ENCODE results near the gene MAP3K14.
A peak's percentile ranks its signal among the peaks of the same experiment; 100 is the strongest.

MAP3K14 gene

DNA sequence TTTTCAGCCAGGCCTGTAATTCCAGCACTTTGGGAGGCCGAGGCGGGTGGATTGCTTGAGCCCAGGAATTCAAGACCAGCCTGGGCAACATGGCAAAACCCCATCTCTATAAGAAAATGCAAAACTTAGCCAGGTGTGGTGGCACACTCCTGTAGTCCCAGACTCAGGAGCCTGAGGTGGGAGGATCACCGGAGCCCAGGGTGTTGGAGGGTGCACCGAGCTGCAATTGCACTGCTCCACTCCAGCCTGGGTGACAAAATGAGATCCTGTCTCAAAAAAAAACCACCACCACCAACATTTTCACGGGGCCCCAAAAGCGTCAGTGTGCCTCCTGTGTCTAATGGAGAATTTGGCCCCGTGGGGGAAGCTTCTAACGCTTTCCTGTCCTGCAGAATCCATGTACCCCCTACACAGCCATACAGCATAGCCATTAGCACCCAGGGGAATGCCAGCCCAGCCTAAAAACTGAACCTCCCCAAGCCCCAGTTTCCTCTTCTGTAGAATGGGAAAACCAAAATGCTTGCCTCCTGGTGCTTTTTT lies 22.2 kb upstream of the MAP3K14 start:
- no peak for DNase-seq

DNA sequence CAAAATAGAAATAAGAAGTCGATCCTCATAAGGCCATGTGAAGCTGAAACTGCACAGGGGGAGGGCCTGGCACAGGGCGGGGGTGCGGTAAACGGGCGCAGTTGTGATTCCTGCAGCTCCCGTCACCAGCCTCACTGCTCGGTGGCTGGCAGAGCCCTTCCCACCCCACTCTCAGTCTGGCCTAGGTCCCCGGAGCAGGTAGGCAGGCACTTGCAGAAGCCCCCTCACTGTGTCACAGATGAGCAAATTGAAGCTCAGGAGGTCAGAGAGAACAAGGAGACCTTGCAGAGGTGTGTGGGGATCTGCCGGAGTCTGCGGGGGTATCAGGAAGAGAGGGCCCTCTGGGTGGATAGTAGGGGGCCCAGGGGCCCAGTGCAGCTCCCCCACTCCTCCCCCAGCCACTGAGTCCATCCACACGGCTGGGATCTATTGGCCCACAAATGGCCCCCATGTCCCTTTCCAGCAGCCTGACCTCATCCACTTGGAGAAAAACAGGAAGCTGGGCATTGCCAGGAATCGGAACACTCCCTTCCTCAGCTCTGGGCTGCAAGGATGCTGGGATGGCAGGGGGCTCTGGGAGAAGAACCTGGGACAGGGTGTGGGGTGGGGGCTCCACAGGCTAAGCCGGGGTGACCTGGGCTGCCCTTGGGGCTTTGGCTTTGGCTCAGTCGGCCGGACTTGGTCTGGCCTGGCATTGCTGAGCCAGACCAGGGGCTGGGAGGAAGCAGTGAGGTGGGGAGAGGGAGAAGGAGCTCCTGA lies 21.4 kb upstream of the MAP3K14 start:
- DNase-seq = no peak

DNA sequence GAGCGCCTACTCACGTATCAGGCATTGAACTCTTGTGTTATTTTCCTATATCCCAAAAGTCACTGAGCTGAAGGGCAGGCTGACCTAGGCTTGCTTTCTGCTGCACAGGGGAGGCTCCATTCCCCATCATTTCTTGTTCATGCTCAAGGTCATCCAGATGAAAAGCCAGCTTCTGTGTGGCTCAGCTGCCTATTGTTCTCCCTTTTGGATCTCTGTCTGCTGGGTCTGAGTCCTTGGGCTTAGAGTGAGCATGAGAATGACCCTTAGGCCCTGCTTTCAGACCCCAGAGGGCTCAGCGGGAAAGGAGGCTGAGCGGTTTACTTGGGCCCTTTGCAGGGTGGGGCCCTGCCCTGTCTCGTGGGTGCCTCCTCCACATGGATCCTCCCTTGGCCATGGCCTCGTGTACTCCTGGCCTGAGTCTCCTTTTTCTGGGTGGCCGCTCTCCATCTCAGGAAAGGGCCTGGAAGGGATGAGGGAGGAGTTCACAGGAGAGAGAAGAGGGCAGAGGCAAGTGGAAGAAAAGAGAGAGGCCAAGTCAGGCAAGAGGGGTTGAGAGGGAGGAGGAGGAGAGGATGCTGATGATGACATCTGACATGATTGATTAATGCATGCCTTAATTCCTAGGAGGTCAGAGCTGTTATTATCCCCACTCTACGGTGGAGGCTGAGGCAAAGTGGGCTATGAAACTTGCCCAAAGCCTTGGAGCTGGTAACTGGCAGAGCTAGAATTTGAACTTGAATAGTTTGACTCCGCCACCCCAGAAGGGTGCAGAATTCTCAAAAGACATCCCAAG lies 19.8 kb upstream of the MAP3K14 start:
- no peak for DNase-seq

DNA sequence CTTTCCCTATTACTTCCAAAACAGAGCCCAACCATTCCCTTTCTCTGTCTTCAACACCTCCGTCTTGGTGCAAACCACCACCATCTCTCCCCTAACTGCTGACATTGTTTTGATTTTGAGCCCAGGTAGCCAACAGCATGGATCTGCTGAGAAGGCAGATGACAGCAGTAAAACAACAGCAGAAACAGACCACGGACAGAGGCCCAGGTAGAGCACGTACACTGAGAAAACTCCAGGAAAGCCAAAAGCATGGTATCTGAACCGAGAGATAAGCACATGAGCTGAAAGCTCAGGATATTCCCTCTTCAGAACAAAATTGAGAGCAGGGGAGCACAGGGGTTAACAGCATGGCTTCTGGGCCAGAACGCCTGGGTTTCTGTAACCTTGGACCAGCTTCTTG lies 18.9 kb upstream of the MAP3K14 start:
- DNase-seq = no peak

DNA sequence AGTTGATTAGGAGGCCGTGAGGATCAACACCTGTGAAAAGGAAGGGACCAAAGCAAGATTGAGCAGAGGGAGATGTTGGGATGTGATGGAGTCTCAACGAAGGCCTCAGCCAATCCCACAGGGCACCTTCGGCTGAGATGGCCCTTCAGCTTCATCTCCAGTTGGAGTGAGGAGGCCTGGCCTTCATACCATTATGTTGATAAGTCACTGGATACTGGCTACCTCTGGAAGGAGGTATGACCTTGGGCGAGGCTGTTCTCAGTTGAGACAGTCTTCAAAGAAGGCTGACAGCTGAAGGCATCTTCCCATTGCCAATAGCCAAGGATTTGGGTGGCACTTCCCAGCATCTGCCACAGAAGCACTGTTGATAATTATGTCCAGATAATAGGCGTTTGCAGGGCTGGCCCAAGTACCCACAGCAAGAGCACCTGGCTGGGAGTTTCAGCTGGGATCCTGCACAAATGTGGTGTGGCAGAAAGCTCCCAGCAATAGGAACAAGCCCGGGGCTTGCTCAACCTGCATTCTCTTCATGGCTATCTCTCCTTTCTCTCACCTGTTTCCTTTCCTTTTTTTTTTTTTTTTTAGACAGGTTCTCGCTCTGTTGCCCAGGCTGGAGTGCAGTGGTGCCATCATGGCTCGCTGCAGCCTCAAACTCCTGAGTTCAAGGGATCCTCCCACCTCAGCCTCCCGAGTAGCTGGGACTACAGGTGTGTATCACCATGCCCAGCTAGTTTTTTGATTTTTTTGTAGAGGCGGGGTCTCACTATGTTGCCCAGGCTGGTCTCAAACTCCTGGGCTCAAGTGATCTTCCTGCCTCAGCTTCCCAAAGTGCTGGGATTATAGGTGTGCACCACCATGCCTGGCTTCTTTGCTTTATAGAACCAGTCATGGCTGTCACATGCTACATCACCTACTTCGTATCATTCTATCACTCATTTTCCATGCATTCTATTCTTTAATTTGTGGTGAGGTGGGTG lies 18.2 kb upstream of the MAP3K14 start:
- no peak for DNase-seq

DNA sequence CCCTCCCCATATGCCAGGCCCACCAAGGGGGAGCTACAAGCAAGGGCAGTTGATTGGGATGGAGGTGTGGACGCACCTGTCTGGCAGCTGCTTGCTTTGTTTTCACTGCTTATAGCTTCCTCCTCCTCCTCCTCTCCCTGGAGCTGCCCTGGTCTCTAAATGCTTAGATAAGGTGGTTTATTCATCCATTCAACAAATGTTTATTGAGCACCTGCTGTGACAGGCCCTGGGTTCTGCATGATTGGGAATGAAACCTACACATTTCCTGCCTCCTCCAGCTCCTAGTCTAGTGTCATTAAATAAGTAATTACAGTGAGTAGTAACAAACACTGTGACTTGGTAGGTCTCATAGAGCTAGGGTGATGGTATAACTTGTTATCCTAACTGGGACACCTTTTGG lies 17.4 kb upstream of the MAP3K14 start:
- no peak for DNase-seq

DNA sequence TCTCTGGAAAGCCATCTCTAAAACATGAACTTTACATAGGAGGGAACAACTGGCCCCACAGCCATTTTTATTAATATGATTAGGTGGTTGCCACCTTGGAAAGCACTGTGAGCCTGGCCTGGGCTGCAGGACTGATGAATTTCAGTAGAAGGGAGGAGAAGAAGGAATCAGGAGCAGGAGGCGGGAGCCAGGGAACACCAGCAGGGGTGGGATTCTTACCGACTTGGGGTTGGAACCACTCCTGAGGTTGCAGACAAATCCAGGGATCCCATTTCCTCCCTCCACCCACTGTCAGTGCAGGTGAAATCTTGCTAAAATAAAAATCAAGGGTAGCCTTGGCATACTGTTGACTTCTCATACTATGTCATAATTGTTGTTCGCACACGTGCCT lies 16.9 kb upstream of the MAP3K14 start:
- no peak for DNase-seq

DNA sequence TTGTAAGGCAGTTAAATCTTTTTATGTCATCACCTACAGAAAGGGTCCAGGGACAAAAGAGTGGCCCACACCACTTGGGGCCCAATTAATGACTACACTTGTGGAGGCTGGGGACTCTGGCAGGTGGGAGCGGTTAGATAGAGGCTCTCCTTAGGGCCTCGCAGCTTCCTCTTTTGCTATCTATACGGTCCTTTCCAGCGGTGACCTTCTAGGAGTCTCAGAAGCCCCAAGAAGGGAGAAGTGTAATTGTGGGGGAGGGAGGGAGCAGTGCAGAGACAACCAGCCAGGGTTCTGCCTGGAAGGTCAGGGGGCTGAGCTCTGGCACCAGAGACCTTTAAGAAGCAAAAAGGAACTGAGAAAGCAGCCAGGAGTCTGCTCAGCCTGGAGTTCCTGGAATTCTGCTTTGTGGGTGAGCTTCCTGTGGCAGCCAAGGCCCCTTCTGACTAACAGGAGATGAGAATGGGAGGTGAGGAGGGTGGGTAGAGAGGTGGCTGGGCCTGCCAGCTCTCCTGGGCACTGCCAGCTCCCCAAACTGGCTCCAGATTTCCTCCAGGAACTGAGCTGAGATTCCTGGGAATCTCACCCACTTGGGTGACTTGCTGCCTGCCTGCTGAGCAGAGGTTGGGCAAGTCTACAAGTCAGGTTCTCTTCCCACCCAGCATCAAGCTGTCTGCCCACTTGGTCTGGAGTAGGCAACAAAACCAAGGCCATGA lies 16.3 kb upstream of the MAP3K14 start:
- DNase-seq = no peak

DNA sequence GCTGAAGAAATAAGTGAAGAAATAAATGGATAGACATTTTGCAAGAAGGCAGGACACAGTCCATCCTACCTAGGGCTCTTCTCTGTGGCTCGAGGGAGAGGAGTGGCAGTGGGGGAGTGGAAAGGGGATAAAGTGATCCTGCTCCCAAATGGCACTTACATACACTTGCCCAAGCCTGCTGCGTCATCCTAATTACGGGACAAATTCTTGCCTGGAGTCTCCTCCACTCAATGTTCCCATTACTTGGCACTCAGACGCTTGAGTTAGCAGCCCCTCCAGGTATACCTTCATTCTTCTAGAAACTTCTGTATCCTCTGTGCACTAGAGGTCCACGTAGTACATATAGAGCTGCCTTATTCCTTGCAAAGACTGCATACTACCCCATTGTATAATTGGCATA lies 15.7 kb upstream of the MAP3K14 start:
- no peak for DNase-seq

DNA sequence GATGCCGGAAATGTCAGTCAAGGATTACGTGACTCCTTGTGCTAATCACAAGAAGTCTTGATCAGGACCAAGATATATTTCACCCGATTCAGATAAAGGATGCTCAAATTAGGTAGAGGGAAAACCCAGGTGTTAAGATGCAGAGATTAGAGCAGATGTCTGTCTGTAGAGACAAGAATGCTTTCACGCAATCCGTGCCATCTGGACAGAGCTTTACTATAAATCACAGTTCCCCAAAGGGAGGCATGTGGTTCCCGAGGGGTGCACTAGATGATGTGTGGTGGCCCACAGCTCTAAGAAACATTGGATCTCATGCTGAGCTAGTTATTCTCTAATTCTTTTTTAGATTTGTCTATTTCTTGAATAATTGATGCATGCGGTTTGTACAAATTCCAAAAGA lies 9.8 kb upstream of the MAP3K14 start:
- DNase-seq = no peak

DNA sequence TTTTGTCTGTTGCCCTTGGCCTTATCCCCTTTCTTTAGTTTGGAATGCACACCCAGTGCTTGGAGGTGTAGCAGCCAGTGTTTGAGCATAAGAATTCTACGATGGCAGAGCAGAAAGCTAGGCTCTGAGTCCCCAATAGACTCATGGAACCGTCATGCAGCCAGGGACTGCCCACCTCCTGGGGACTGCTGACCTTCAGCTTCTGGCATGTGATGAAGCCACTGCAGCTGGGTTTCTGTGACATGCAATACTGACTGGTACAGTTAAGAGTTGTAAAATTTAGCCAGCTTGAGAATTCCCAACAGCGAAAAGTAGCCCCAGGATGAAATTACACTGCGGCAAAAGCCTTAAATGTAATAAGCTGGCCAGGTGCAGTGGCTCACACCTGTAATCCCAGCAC lies 9.0 kb upstream of the MAP3K14 start:
- no peak for DNase-seq

DNA sequence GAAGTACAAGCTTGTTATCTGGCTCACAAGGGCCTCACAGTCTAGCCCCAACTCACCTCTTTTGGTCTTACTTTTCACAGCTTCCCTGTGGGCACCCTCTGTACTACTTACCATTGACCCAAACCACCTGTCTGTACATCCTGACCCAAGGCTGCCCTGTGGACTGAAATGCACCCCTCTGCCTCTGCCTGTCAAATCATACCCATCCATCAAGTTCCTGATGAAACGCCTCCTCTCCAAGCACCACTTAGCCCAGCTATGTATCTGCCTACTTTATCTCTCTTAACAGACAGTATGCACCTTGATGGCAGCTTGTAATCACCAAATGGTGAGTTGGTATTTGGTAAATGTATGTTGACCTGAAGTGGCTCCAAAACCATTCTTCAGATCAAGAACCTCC lies 7.5 kb upstream of the MAP3K14 start:
- no peak for DNase-seq

DNA sequence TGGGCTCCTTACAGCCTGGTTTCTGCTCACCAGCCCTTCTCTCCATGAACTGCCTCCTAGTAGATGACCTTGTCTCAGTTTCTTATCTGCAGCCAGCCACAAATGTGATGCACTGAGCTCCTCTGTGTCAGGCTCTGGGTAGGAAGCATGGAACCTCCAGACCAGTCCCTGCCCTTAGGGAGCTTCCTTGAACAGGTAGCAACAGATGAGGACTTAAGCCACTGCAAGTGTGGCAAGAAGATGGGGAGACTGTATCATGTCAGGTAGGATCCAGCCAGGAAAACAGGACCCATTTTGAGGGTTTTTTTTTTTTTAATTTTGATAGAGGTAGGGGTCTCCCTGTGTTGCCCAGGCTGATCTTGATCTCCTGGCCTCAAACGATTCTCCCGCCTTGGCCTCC lies 5.3 kb upstream of the MAP3K14 start:
- DNase-seq = no peak

DNA sequence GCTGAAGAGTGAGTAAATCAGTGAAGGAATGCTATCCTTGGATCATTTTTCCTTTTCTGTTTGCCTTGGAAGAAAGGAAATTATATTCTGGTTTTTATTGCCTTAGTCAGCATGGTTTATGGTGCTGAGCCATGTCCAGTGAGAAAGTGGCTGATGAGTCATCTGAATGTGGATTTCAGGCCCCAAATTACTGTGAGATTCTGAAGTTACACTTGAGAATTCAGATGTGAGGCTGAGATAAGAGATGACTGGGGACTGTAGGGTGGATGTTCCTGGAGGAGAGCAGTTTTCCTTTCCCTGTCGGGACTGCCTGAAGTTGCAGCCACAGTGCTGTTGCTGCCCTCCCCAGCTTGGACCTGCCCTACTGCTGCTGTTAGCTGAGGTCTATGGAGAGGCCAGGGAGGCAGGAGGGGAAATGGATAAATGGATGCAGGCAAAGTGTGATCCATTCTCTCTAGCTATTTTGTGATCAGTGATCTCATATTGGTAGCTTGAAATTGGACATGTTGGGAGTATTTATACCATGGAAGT lies 4.2 kb upstream of the MAP3K14 start:
- DNase-seq = no peak

DNA sequence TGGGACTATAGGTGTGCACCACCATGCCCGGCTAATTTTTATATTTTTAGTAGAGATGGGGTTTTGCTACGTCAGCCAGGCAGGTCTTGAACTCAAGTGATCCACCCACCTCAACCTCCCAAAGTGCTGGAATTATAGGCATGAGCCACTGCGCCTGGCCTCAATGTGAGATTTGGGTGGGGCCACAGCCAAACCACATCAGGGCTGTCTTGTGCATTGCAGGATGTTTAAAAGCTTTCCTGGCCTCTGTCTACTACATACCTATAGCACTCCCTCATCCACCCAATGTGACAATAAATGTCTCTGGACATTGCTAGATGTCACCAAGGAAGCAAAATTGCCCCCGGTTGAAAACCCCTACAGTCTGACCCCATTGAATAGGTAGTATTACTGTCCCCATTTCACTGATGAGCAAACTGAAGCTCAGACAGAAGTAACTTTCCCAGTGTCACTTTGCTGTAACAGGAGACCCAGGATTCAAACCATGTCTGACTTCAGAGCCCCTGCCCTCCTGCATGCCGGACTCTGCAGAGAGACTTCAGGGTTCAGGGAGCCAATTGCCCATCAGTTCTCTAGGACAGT lies 3.6 kb upstream of the MAP3K14 start:
- DNase-seq = no peak

DNA sequence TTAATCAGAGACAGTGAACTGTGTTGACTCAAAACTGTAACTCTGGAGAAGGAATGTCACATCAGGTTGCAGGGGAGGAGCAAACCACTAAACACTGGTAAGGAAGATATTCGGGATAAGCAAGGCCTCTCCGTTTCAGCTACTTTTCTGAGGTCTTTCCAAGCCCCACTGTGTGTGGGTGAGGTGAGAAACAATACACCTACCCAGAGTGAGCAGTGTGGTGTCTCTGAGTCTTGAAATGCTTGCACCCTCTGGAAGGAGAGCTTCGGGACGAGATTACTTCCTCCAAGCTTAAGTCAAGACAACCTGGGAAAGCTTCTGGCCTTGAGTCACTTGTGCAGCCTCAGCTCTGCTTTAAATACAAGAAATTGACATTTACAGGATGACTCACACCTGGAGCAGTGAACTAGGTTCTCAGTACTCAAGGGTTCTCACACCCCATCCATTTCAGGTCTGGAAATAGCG lies 2.5 kb upstream of the MAP3K14 start:
- DNase-seq = no peak

DNA sequence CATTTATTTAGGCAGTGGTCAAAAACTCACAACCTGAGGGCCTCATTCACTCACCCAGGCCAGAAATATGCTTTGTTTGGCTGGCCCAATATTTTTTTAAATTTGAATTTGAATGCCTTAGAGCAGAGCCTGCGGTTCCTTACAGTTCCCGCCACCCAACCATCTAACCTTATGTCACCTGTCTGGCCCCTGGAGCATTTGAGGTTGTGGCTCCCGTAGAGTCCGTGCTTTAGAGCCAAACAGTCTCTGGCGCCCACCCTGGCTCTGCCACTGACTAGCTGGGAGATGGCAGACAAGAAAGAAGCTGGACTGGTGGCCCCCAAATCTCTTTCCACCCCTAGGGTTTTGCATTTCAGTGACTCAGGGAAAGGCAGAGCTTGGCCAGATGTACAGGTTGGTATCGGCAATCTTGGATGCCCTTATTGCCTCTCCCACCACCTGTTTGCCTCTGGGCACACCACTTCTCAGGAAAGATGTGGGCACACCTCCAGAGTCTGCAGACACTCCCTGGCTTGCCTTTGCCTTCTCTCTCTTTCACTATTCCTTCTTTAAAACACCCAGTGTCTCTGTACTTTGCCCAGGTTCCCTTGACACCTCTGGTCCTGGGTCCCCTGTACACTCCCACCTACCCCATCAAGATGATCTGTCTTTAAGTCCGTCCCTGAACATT lies 1.9 kb upstream of the MAP3K14 start:
- DNase-seq = no peak

DNA sequence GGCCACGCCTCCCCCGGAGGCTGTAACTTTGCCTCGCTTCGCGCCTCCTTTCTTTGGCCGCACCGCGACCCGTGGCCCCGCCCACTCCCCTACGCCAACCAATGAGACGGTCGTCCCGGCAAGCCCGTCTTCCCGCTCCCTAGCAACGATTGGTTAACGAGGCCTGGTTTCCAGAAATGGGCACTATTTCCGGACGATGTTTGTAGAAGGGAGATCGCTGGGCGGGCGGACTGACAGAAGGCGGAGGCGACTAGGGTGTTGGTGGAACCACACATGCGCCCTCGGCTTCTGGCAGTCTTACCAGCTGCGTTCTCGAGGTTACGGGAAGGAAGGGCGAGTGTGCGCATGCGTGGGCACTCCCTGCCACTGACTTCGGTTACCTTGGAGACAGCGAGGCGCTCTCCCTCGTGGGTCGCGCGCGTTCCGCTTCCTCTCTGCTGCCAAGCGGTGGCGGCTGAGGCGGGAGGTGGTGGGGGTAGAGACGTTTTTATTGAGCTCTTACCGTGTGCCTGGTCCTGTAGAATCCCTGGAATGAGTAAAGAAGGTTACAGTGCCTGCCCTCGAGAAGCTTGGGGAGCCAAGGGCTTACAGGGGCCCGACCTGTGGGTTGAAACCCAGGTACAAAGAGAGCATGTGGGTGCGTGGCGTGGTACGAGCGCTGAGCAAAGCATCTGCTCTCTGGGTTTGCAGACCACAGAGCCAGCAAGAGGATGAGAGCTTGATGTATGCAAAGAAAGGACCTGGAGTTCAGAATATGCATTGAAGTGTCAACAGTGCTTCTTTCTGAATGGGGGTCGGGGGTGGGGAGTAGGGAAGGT lies 500 bp upstream of the MAP3K14 start:
- DNase-seq = peak; percentile 99 to 100

DNA sequence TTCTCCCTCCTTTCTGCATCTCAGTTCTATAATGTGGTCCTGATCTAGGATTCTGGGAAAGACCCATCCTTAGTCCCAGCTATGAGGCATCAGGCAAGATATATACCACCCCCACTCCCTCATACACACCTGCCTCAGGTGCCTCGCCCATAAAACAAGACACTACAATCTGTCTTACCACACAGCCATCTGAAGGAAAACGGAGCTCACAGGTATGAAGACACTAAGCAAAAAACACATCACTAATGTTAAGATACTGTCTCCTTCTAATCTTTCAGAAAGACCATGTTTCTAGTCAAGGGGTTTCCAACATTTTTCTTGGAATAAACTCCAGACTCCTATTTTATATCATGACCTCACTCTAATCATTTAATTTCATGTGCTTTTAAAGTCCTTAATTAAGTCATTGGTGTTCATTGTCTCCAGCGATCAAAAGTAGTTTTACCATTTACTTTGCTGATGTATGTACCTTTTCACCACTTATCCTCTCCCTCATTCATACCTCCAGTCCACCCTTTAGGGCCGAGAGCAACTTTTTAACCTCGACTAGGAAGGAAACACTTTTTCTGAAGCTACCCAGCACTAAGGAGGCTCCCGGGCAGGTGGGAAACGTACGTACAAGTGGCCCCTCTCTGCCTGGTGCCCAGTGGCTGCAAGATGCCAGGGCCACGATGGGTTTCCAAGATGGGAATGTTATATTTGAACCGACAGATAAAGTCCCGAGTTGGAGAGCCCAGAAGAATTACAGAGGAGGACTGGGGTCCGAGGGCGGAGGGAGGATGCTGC lies 979 bp downstream of the MAP3K14 start:
- no peak for DNase-seq
